HEK293 (cell line): ENCODE measurements around the gene CNPY4.

Experiments used
- KLF16 ChIP-seq: fragments of 450-650 bp; formaldehyde crosslinking; IDR thresholded peaks from 2 replicates; pipeline ENCODE4 v1.5.1; 2017; ENCODE audit warnings: missing biosample characterization, missing genetic modification characterization
- ZBTB17 ChIP-seq: fragments of 450-650 bp; formaldehyde crosslinking; IDR thresholded peaks from 2 replicates; pipeline ENCODE4 v1.5.1; 2016; ENCODE audit warnings: missing biosample characterization, missing genetic modification characterization
- ZNF121 ChIP-seq: fragments of 450-650 bp; formaldehyde crosslinking; IDR thresholded peaks from 2 replicates; pipeline ENCODE4 v1.5.1; 2016; ENCODE audit warnings: missing biosample characterization, missing genetic modification characterization
- ZNF302 ChIP-seq: fragments of 450-650 bp; formaldehyde crosslinking; IDR thresholded peaks from 2 replicates; pipeline ENCODE4 v1.5.1; 2016; ENCODE audit warnings: missing biosample characterization, missing genetic modification characterization, low read depth
- ZNF621 ChIP-seq: fragments of 450-650 bp; formaldehyde crosslinking; IDR thresholded peaks from 2 replicates; pipeline ENCODE4 v1.5.1; 2017; ENCODE audit warnings: missing biosample characterization, missing genetic modification characterization
- ZNF658 ChIP-seq: fragments of 450-650 bp; formaldehyde crosslinking; IDR thresholded peaks from 2 replicates; pipeline ENCODE4; 2016; ENCODE audit warnings: missing biosample characterization, missing genetic modification characterization
- TF ChIP-seq, protein P1 (sequence below): fragments of 450-650 bp; formaldehyde crosslinking; IDR thresholded peaks from 2 replicates; pipeline ENCODE4 v1.5.1; 2016; ENCODE audit warnings: missing biosample characterization, missing genetic modification characterization
- TF ChIP-seq, protein P2 (sequence below): fragments of 450-650 bp; formaldehyde crosslinking; IDR thresholded peaks from 2 replicates; pipeline ENCODE4 v1.5.1; 2017; ENCODE audit warnings: missing biosample characterization, missing genetic modification characterization

DNA sequence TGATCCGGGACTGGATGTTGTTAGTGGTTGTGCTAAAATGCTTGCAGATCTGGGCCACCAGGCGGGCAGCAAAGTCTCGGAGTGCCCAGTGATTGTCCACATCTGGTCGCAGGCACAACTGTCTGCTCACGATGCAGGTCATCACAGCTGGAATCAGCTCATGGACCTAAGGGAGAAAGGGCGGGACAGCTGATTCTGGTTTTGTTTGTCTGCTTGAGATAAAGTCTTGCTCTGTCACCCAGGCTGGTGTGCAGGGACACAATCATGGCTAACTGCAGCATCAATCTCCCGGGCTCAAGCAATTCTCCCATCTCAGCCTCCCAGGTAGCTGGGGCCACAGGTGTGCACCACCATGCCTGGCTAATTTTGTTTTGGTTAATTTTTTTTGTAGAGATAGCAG is 8.3 kb upstream of the CNPY4 start:
- no peak for TF ChIP-seq KLF16 (tag by site-specific recombination)
- TF ChIP-seq, protein P1, sequence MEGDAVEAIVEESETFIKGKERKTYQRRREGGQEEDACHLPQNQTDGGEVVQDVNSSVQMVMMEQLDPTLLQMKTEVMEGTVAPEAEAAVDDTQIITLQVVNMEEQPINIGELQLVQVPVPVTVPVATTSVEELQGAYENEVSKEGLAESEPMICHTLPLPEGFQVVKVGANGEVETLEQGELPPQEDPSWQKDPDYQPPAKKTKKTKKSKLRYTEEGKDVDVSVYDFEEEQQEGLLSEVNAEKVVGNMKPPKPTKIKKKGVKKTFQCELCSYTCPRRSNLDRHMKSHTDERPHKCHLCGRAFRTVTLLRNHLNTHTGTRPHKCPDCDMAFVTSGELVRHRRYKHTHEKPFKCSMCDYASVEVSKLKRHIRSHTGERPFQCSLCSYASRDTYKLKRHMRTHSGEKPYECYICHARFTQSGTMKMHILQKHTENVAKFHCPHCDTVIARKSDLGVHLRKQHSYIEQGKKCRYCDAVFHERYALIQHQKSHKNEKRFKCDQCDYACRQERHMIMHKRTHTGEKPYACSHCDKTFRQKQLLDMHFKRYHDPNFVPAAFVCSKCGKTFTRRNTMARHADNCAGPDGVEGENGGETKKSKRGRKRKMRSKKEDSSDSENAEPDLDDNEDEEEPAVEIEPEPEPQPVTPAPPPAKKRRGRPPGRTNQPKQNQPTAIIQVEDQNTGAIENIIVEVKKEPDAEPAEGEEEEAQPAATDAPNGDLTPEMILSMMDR (tag by site-specific recombination), result no peak
- TF ChIP-seq ZBTB17 (tag by site-specific recombination), result no peak
- no peak for TF ChIP-seq ZNF621 (tag by site-specific recombination)
- TF ChIP-seq ZNF658 (tag by site-specific recombination), result no peak
- TF ChIP-seq ZNF121 (tag by site-specific recombination), result no peak
- no peak for TF ChIP-seq ZNF302 (tag by site-specific recombination)
- TF ChIP-seq, protein P2, sequence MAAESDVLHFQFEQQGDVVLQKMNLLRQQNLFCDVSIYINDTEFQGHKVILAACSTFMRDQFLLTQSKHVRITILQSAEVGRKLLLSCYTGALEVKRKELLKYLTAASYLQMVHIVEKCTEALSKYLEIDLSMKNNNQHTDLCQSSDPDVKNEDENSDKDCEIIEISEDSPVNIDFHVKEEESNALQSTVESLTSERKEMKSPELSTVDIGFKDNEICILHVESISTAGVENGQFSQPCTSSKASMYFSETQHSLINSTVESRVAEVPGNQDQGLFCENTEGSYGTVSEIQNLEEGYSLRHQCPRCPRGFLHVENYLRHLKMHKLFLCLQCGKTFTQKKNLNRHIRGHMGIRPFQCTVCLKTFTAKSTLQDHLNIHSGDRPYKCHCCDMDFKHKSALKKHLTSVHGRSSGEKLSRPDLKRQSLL, result no peak
